ENCODE measurements around the gene GYPC. TPM values are rescaled to one million over a fixed set of nuclear protein-coding genes. Genes with fewer than 3 reads are reported as not detected.

GYPC gene
- total RNA-seq, 1 donor from 2014 or later = 0.26 TPM

GRCh38 chr2:126649101-126649500 is 6.9 kb upstream of the GYPC start:
- no peak for DNase-seq (ENCODE audit: low read depth, low spot score)

- no peak for DNase-seq (ENCODE audit: low read depth, low spot score)
Observed at GRCh38 chr2:126650994-126651393, 5.0 kb upstream of the GYPC start.

- DNase-seq (ENCODE audit: low read depth, low spot score) = no peak
Observed at GRCh38 chr2:126652323-126652891, 3.6 kb upstream of the GYPC start.

GRCh38 chr2:126653109-126653508 is 2.8 kb upstream of the GYPC start:
- no peak for DNase-seq (ENCODE audit: low read depth, low spot score)

- no peak for DNase-seq (ENCODE audit: low read depth, low spot score)
Observed at GRCh38 chr2:126653761-126654160, 2.2 kb upstream of the GYPC start.

- DNase-seq (ENCODE audit: low read depth, low spot score) = no peak
Observed at GRCh38 chr2:126655051-126655450, 907 bp upstream of the GYPC start.

GRCh38 chr2:126656431-126657147 is 631 bp downstream of the GYPC start:
- no peak for DNase-seq (ENCODE audit: low read depth, low spot score)

GRCh38 chr2:126657148-126657635 is 1.2 kb downstream of the GYPC start:
- no peak for DNase-seq (ENCODE audit: low read depth, low spot score)

- peak; percentile 13 for DNase-seq (ENCODE audit: low read depth, low spot score)
Observed at GRCh38 chr2:126657636-126658318, 1.8 kb downstream of the GYPC start.

GRCh38 chr2:126658319-126658904 is 2.5 kb downstream of the GYPC start:
- DNase-seq (ENCODE audit: low read depth, low spot score) = no peak

GRCh38 chr2:126658905-126659561 is 3.1 kb downstream of the GYPC start:
- DNase-seq (ENCODE audit: low read depth, low spot score) = no peak

- no peak for DNase-seq (ENCODE audit: low read depth, low spot score)
Observed at GRCh38 chr2:126659562-126660467, 3.9 kb downstream of the GYPC start.

- no peak for DNase-seq (ENCODE audit: low read depth, low spot score)
Observed at GRCh38 chr2:126660971-126661370, 5.0 kb downstream of the GYPC start.

GRCh38 chr2:126661702-126662500 is 5.9 kb downstream of the GYPC start:
- no peak for DNase-seq (ENCODE audit: low read depth, low spot score)

GRCh38 chr2:126662621-126663020 is 6.7 kb downstream of the GYPC start:
- DNase-seq (ENCODE audit: low read depth, low spot score) = no peak

- DNase-seq (ENCODE audit: low read depth, low spot score) = no peak
Observed at GRCh38 chr2:126663184-126663963, 7.4 kb downstream of the GYPC start.

- DNase-seq (ENCODE audit: low read depth, low spot score) = no peak
Observed at GRCh38 chr2:126664234-126664633, 8.3 kb downstream of the GYPC start.

- no peak for DNase-seq (ENCODE audit: low read depth, low spot score)
Observed at GRCh38 chr2:126664639-126665038, 8.7 kb downstream of the GYPC start.

- no peak for DNase-seq (ENCODE audit: low read depth, low spot score)
Observed at GRCh38 chr2:126665483-126665882, 9.5 kb downstream of the GYPC start.

Measured in pulmonary artery endothelial cell (primary cell).